ENCODE data around the gene HIPK1.

The HIPK1 gene

GRCh38 chr1:113913887-113914664, 15.0 kb upstream of the HIPK1 start:
- no peak for DNase-seq (ENCODE audit: low spot score)

GRCh38 chr1:113916974-113917373, 12.2 kb upstream of the HIPK1 start:
- no peak for DNase-seq (ENCODE audit: low spot score)

- no peak for DNase-seq (ENCODE audit: low spot score)
Observed at GRCh38 chr1:113917400-113918082, 11.6 kb upstream of the HIPK1 start.

- DNase-seq (ENCODE audit: low spot score): no peak
Observed at GRCh38 chr1:113918243-113918642, 10.9 kb upstream of the HIPK1 start.

GRCh38 chr1:113922957-113923356, 6.2 kb upstream of the HIPK1 start:
- no peak for DNase-seq (ENCODE audit: low spot score)

- DNase-seq (ENCODE audit: low spot score): no peak
Observed at GRCh38 chr1:113924473-113924872, 4.7 kb upstream of the HIPK1 start.

GRCh38 chr1:113928187-113928930, 765 bp upstream of the HIPK1 start:
- no peak for DNase-seq (ENCODE audit: low spot score)

GRCh38 chr1:113929750-113930498, 800 bp downstream of the HIPK1 start:
- peak; percentile 29 for DNase-seq (ENCODE audit: low spot score)

- no peak for DNase-seq (ENCODE audit: low spot score)
Observed at GRCh38 chr1:113930499-113931161, 1.5 kb downstream of the HIPK1 start.

- DNase-seq (ENCODE audit: low spot score): peak; percentile 35
Observed at GRCh38 chr1:113931451-113931851, 2.3 kb downstream of the HIPK1 start.

GRCh38 chr1:113934006-113934405, 4.9 kb downstream of the HIPK1 start:
- DNase-seq (ENCODE audit: low spot score): no peak

GRCh38 chr1:113934511-113935055, 5.5 kb downstream of the HIPK1 start:
- DNase-seq (ENCODE audit: low spot score): no peak

- no peak for DNase-seq (ENCODE audit: low spot score)
Observed at GRCh38 chr1:113935176-113935575, 6.1 kb downstream of the HIPK1 start.

- no peak for DNase-seq (ENCODE audit: low spot score)
Observed at GRCh38 chr1:113935970-113936369, 6.8 kb downstream of the HIPK1 start.

GRCh38 chr1:113937146-113937545, 8.0 kb downstream of the HIPK1 start:
- no peak for DNase-seq (ENCODE audit: low spot score)

- DNase-seq (ENCODE audit: low spot score): no peak
Observed at GRCh38 chr1:113938192-113938591, 9.1 kb downstream of the HIPK1 start.

- DNase-seq (ENCODE audit: low spot score): no peak
Observed at GRCh38 chr1:113940365-113941244, 11.5 kb downstream of the HIPK1 start.

- no peak for DNase-seq (ENCODE audit: low spot score)
Observed at GRCh38 chr1:113941245-113941559, 12.1 kb downstream of the HIPK1 start.

- DNase-seq (ENCODE audit: low spot score): no peak
Observed at GRCh38 chr1:113942527-113942926, 13.4 kb downstream of the HIPK1 start.

GRCh38 chr1:113943028-113943811, 14.1 kb downstream of the HIPK1 start:
- DNase-seq (ENCODE audit: low spot score): no peak

Data from LoVo (cell line).